Testis (tissue), 2 donors: ENCODE measurements around the gene ASXL1.

Experiments
- CTCF ChIP-seq, 3 experiments: fragments of 450-650 bp in 2 of 3; fragments of 200-600 bp in 1 of 3; sonication (generic) in 1 of 3; IDR thresholded peaks; one replicate each; pipeline ENCODE4 v1.5.1; 2016 to 2019; ENCODE audit warnings: antibody characterized with exemption in 3 of 3, mild to moderate bottlenecking in 2 of 3, moderate library complexity in 1 of 3
- POLR2A ChIP-seq: fragments of 450-650 bp; IDR thresholded peaks from one replicate; pipeline ENCODE4 v1.6.1; 2017; ENCODE audit warnings: antibody characterized with exemption, mild to moderate bottlenecking, moderate library complexity

DNA sequence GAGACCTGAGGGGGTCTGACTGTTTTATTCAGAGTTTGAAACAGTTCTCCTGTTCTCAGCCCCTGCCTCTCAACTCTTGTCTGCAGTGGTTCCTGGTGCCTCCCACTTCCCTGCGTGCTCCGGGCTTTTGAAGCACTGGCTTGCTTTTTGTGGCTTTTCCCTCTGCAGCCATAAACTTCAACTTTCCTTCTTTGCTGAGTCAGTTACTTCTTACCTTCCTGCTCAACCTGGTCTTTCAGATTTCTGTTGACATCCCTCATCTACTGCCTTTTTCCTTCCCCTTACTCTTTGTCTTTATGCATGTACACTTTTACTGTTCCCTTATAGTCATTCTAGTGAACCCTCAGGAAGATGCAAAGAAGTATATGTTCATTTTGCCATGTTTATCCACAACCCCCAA is 57.4 kb downstream of the ASXL1 start:
- TF ChIP-seq CTCF (IDR thresholded peaks at IDR 0.05) (no peak), POLR2A (no peak)
